ENCODE data around the gene ANAPC4. TPM values are rescaled to one million over a fixed set of nuclear protein-coding genes. Genes with fewer than 3 reads are reported as not detected.
"Not testable (repeated sequence)": the region's sequence is repeated elsewhere in the genome, so short reads cannot be mapped to it uniquely, and the experiment has no call there.

ANAPC4 gene, protein sequence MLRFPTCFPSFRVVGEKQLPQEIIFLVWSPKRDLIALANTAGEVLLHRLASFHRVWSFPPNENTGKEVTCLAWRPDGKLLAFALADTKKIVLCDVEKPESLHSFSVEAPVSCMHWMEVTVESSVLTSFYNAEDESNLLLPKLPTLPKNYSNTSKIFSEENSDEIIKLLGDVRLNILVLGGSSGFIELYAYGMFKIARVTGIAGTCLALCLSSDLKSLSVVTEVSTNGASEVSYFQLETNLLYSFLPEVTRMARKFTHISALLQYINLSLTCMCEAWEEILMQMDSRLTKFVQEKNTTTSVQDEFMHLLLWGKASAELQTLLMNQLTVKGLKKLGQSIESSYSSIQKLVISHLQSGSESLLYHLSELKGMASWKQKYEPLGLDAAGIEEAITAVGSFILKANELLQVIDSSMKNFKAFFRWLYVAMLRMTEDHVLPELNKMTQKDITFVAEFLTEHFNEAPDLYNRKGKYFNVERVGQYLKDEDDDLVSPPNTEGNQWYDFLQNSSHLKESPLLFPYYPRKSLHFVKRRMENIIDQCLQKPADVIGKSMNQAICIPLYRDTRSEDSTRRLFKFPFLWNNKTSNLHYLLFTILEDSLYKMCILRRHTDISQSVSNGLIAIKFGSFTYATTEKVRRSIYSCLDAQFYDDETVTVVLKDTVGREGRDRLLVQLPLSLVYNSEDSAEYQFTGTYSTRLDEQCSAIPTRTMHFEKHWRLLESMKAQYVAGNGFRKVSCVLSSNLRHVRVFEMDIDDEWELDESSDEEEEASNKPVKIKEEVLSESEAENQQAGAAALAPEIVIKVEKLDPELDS
- 10 to 100 TPM; 14.0 to 83.0 (median 32.3) TPM for total RNA-seq
- 10 to 100 TPM; 19.7 to 95.4 (median 48.6) TPM for polyA plus RNA-seq
- long read RNA-seq, donor 1, partial matches to known transcripts, result 7 of 10 reads
- long read RNA-seq, donor 1, other reads (novel, unspliced or antisense), result 0 of 10 reads
- long read RNA-seq, donor 2, partial matches to known transcripts, result 15 of 16 reads
- long read RNA-seq, donor 2, other reads (novel, unspliced or antisense), result 0 of 16 reads
- long read RNA-seq, donor 3, partial matches to known transcripts, result 6 of 10 reads
- long read RNA-seq, donor 3, other reads (novel, unspliced or antisense), result 0 of 10 reads
- long read RNA-seq, donor 4, transcript ANAPC4-201 (29 exons, 2,685 nt), result major isoform, 11 of 18 reads
- long read RNA-seq, donor 4, partial matches to known transcripts, result 3 of 18 reads
- long read RNA-seq, donor 4, other reads (novel, unspliced or antisense), result 2 of 18 reads
- long read RNA-seq, donor 5, transcript ANAPC4-201 (29 exons, 2,685 nt), result major isoform, 40 of 71 reads
- long read RNA-seq, donor 5, transcript ANAPC4-210 (29 exons, 2,599 nt), result minor isoform, 8 of 71 reads
- long read RNA-seq, donor 5, partial matches to known transcripts, result 5 of 71 reads
- long read RNA-seq, donor 5, other reads (novel, unspliced or antisense), result 18 of 71 reads
- long read RNA-seq, donor 6, partial matches to known transcripts, result 1 of 3 reads
- long read RNA-seq, donor 6, other reads (novel, unspliced or antisense), result 1 of 3 reads
- long read RNA-seq, donor 7, result 0 reads
- long read RNA-seq, donor 8, partial matches to known transcripts, result 11 of 14 reads
- long read RNA-seq, donor 8, other reads (novel, unspliced or antisense), result 0 of 14 reads
- long read RNA-seq, donor 9, partial matches to known transcripts, result 7 of 11 reads
- long read RNA-seq, donor 9, other reads (novel, unspliced or antisense), result 0 of 11 reads
- long read RNA-seq, donor 10, partial matches to known transcripts, result 0 of 1 reads
- long read RNA-seq, donor 10, other reads (novel, unspliced or antisense), result 0 of 1 reads

DNA sequence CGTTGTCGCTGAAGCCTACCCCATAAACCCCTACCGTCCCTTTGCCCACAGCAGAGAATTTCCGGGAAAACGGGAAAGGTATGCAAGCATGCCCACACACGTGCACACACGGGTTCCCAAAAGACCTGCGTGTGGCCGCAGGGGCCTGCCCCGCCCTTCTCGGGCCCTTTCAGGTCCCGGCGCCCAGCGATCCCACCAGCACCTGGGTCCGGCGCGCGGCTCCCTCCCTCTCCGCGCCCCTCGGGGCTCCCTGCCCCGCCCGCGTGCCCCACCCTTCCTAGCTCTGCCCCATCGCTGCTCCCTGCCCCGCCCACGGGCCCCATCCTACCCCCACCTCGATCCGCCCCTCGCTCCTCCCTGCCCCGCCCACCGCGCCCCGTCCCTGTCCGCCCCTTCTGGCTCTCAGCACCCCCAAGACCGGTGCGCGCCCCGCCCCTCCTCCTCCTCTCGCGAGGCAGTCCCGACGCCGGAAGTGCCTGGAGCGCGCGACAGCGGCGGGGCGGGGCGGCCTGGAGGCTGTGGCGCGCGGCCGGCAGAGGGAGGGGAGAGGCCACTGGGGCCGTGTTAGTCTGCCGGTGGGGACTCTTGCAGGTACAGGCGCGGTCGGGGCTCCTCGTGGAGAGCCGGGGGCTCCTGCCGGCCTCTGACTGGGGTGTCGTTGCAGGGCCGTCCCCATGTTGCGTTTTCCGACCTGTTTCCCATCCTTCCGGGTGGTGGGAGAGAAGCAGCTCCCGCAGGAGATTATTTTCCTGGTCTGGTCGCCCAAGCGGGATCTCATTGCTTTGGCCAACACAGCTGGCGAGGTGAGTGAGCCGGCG, at the start of gene ANAPC4:
TSS of gene ANAPC4 (plus strand) at position 510 of the 818 bp plus-strand sequence. CDS start at position 675, 165 bp downstream.
- Histone ChIP-seq H3K4me3 (peak within 1 kb of the TSS; percentile 62 to 96 (median 82)), H3K9me3 (replicated peaks in 1 of 3) (no peaks in the 10 kb centered on the region), H3K36me3 (replicated peaks in 1 of 2) (peaks cover 0 to 8% of the 10 kb centered on the region in 2 donors), H3K4me1 (replicated peaks in 1 of 2) (peaks cover 13 to 20% of the 10 kb centered on the region in 2 donors), H3K27ac (peak within 1 kb of the TSS in 4 of 5 donors; percentile 3 to 88 (median 68)), H3K27me3 (no peaks in the 10 kb centered on the region)
- intact Hi-C loops (cut with DNase I), result no loop called here
- DNase-seq, result peak; percentile 97 to 99 (median 97)
- 0 to 1% (median 1%) methylated on average over 17 to 74 of the region's 74 CpGs for WGBS, 4 donors
- TF ChIP-seq, protein P1, sequence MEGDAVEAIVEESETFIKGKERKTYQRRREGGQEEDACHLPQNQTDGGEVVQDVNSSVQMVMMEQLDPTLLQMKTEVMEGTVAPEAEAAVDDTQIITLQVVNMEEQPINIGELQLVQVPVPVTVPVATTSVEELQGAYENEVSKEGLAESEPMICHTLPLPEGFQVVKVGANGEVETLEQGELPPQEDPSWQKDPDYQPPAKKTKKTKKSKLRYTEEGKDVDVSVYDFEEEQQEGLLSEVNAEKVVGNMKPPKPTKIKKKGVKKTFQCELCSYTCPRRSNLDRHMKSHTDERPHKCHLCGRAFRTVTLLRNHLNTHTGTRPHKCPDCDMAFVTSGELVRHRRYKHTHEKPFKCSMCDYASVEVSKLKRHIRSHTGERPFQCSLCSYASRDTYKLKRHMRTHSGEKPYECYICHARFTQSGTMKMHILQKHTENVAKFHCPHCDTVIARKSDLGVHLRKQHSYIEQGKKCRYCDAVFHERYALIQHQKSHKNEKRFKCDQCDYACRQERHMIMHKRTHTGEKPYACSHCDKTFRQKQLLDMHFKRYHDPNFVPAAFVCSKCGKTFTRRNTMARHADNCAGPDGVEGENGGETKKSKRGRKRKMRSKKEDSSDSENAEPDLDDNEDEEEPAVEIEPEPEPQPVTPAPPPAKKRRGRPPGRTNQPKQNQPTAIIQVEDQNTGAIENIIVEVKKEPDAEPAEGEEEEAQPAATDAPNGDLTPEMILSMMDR (IDR thresholded peaks at IDR 0.05), result peak in 4 of 6 experiments; percentile 8 to 13 (median 10)
- TF ChIP-seq POLR2A (IDR thresholded peaks at IDR 0.05), result peak; percentile 53 to 70

DNA sequence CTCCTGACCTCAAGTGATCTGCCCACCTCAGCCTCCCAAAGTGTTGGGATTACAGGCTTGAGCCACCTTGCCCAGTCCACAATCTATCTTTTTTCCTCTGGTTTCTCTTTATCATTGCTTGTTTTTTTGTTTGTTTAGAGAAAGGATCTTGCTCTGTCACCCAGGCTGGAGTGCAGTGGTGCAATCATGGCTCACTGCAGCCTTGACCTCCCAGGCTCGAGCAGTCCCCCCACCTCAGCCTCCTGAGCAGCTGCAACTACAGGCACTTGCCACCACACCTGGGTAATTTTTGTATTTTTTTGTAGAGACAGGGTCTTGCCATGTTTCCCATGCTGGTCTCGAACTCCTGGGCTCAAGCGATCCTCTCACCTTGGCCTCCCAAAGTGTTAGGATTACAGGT, 48.6 kb upstream of the ANAPC4 start:
- WGBS, 4 donors, result 80 to 94% (median 82%) methylated on average over 3 of the region's 3 CpGs
- H3K27me3 ChIP-seq; H3K36me3 ChIP-seq (replicated peaks in 1 of 2); H3K27ac ChIP-seq; H3K9me3 ChIP-seq (replicated peaks in 1 of 3); DNase-seq; H3K4me3 ChIP-seq; intact Hi-C loops (cut with DNase I): not testable (repeated sequence)
- peaks cover 11 to 12% of the 10 kb centered on the region in 2 donors for H3K4me1 ChIP-seq (replicated peaks in 1 of 2)

DNA sequence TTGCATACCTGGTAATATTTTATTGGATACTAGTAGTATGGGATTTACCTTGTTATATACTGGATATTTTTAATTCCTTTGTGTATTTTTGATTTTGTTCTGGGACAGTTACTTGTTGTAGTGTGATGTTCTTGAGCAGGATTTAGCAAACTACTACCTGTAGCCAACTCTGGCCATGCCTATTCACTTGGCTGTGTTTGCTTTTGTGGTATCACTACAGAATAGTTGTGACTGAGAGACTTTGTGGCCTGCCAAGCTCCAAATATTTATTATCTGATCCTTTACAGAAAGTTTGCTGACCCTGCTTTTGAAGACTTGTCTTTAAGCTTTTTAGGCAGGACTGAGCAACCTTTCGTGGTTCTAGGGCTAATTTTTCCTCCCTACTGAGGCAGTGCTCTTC, 46.7 kb upstream of the ANAPC4 start:
- DNase-seq, result no peak
- no peak for TF ChIP-seq POLR2A (IDR thresholded peaks at IDR 0.05)
- TF ChIP-seq, protein P1 (IDR thresholded peaks at IDR 0.05), result no peak
- intact Hi-C loops (cut with DNase I), result no loop called here
- H3K27me3 ChIP-seq, result no peaks in the 10 kb centered on the region
- peaks cover 11 to 12% of the 10 kb centered on the region in 2 donors for H3K4me1 ChIP-seq (replicated peaks in 1 of 2)
- no peaks in the 10 kb centered on the region for H3K9me3 ChIP-seq (replicated peaks in 1 of 3)
- no peaks in the 10 kb centered on the region for H3K36me3 ChIP-seq (replicated peaks in 1 of 2)
- 82 to 100% (median 100%) methylated on average over 1 of the region's 1 CpG for WGBS, 4 donors
- H3K27ac ChIP-seq, result peak overlapping the region in 2 of 5 donors; percentile 62 to 68
- no peak overlapping the region for H3K4me3 ChIP-seq
